ENCODE results near the gene TBX19. TPM values are rescaled to one million over a fixed set of nuclear protein-coding genes. Genes with fewer than 3 reads are reported as not detected.

TBX19 gene
- total RNA-seq, 1 donor from 2014 or later: 1.6 TPM

GRCh38 chr1:168291222-168291837, 10.7 kb downstream of the TBX19 start:
- peaks cover 6% of the 10 kb centered on the region for H3K4me1 Mint-ChIP-seq (ENCODE audit: unreplicated experiment)
- no peaks in the 10 kb centered on the region for H3K36me3 Mint-ChIP-seq
- no peak for TF ChIP-seq CTCF (conservative IDR thresholded peaks at IDR 0.05)
- no peaks in the 10 kb centered on the region for H3K27me3 Mint-ChIP-seq
- H3K27ac Mint-ChIP-seq: no peak overlapping the region
- H3K9me3 Mint-ChIP-seq: no peaks in the 10 kb centered on the region
- H3K4me3 Mint-ChIP-seq: no peak overlapping the region
- DNase-seq (ENCODE audit: extremely low spot score, unreplicated experiment): no peak

GRCh38 chr1:168293356-168293755, 12.7 kb downstream of the TBX19 start:
- no peak for TF ChIP-seq CTCF (conservative IDR thresholded peaks at IDR 0.05)
- no peak overlapping the region for H3K4me3 Mint-ChIP-seq
- peaks cover 3% of the 10 kb centered on the region for H3K36me3 Mint-ChIP-seq
- DNase-seq (ENCODE audit: extremely low spot score, unreplicated experiment): no peak
- no peaks in the 10 kb centered on the region for H3K9me3 Mint-ChIP-seq
- H3K4me1 Mint-ChIP-seq (ENCODE audit: unreplicated experiment): no peaks in the 10 kb centered on the region
- no peak overlapping the region for H3K27ac Mint-ChIP-seq
- no peaks in the 10 kb centered on the region for H3K27me3 Mint-ChIP-seq

GRCh38 chr1:168295411-168296114, 14.9 kb downstream of the TBX19 start:
- DNase-seq (ENCODE audit: extremely low spot score, unreplicated experiment): no peak
- Mint-ChIP-seq H3K27me3 (no peaks in the 10 kb centered on the region), H3K9me3 (no peaks in the 10 kb centered on the region), H3K4me1 (ENCODE audit: unreplicated experiment) (no peaks in the 10 kb centered on the region), H3K36me3 (peaks cover 3% of the 10 kb centered on the region), H3K4me3 (no peak overlapping the region), H3K27ac (no peak overlapping the region)
- no peak for TF ChIP-seq CTCF (conservative IDR thresholded peaks at IDR 0.05)

GRCh38 chr1:168297019-168297730, 16.5 kb downstream of the TBX19 start:
- no peak for DNase-seq (ENCODE audit: extremely low spot score, unreplicated experiment)
- TF ChIP-seq CTCF (conservative IDR thresholded peaks at IDR 0.05): no peak
- no peak overlapping the region for H3K4me3 Mint-ChIP-seq
- H3K4me1 Mint-ChIP-seq (ENCODE audit: unreplicated experiment): no peaks in the 10 kb centered on the region
- no peaks in the 10 kb centered on the region for H3K9me3 Mint-ChIP-seq
- peaks cover 3% of the 10 kb centered on the region for H3K36me3 Mint-ChIP-seq
- no peak overlapping the region for H3K27ac Mint-ChIP-seq
- H3K27me3 Mint-ChIP-seq: no peaks in the 10 kb centered on the region

DNA sequence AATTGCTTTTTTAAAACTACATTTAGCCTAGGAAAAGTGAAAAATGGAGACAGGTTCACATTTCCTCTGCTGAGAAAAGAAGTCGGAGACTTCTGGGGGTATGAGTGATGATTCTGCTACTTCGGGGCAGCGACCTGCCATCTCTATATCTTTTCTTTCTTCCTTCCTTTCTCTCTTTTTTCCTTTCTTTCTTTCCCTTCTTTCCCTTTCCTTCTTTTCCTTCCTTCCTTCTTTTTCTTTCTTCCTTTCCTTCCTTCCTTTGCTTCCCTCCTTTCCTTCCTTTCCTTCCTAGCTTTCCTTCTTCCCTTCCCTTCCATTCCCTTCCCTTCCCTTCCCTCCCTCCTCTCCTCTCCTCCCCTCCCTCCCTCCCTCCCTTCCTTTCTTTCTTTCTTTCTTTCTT, 17.8 kb downstream of the TBX19 start:
- Mint-ChIP-seq H3K27ac (no peak overlapping the region), H3K4me3 (no peak overlapping the region), H3K36me3 (peaks cover 3% of the 10 kb centered on the region), H3K9me3 (no peaks in the 10 kb centered on the region), H3K27me3 (no peaks in the 10 kb centered on the region), H3K4me1 (ENCODE audit: unreplicated experiment) (no peaks in the 10 kb centered on the region)
- no peak for DNase-seq (ENCODE audit: extremely low spot score, unreplicated experiment)
- TF ChIP-seq CTCF (conservative IDR thresholded peaks at IDR 0.05): no peak

All from type B pancreatic cell (in vitro differentiated cells).